GDM1 (cell line): ENCODE measurements around the gene ZNF576.
"Not testable (repeated sequence)": the region's sequence is repeated elsewhere in the genome, so short reads cannot be mapped to it uniquely, and the experiment has no call there.

Experiments
- DNase-seq: peaks from one replicate; lab custom pipeline; 2025; lab: John Stamatoyannopoulos, UW

The ZNF576 gene

DNA sequence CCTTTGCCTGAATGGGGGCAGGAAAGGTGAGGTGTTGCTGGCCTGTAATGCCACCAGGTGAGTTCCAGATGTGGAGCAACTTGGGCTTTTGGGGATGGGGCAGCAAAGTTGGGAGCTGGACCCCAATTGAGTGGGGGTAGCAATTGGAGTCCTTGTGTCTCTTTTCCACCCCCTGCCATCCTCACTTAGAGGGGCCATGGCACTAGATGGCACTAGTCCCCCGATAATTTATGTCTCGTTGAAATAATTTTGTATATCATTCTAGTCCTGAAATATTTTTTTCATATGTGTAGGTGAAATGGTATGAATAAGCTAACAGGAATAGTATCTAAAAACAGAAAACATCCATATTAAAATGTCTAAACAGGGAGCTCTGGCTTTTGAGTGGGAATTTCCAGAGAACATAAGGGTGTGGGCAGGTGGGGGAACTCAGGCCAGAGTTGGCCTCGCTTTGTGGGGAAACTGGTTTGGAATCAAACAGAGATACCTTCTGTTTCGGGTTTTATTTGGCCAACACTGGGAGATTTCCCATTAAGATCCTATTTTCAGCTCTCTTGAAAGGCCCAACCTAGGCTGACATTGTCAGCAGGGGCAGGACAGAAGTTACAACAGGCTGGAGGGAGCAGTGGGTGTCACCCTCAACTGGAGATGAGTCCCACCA is 3.4 kb downstream of the ZNF576 start:
- no peak for DNase-seq

DNA sequence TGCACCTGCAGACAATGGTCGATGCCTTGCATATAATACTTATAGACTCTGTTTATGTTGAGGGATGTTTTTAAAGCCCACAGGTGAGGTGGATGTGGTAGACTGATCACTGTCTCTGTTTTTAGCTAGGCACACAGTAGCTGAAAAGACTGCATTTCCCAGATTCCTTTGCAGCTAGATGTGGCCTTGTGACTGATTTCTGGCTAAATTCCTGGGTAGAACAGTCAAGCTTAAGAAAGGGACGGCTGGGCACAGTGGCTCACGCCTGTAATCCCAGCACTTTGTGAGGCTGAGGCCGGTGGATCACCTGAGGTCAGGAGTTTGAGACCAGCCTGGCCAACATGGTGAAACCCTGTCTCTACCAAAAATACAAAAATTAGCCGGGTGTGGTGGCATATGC is 3.9 kb downstream of the ZNF576 start:
- not testable (repeated sequence) for DNase-seq

DNA sequence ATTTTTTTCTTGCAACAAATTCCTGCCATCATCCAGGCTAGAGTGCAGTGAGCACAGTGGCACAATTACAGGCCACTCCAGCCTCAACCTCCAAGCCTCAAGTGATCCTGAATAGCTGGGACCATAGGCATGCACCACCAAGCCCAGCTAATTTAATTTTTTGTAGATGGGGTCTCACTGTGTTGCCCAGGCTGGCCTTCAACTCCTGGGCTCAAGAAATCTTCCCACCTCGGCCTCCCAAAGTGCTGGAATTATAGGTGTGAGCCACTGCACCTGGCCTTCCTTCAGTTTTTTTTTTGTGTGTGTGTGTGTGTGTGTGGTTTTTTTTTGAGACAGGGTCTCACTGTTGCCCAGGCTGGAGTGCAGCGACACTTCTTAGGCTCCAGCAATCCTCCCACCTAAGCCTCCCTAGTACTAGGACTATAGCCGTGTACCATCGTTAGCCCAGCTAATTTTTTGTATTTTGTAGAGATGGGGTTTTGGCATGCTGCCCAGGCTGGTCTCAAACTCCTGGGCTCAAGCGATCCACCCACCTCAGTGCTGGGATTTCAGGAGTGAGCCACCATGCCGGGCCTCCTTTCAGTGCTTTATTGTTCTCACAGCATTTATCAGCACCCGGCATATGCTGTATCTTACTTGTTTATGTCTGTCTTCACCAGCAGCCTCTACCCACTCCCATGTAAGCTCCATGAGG is 9.6 kb downstream of the ZNF576 start:
- no peak for DNase-seq

DNA sequence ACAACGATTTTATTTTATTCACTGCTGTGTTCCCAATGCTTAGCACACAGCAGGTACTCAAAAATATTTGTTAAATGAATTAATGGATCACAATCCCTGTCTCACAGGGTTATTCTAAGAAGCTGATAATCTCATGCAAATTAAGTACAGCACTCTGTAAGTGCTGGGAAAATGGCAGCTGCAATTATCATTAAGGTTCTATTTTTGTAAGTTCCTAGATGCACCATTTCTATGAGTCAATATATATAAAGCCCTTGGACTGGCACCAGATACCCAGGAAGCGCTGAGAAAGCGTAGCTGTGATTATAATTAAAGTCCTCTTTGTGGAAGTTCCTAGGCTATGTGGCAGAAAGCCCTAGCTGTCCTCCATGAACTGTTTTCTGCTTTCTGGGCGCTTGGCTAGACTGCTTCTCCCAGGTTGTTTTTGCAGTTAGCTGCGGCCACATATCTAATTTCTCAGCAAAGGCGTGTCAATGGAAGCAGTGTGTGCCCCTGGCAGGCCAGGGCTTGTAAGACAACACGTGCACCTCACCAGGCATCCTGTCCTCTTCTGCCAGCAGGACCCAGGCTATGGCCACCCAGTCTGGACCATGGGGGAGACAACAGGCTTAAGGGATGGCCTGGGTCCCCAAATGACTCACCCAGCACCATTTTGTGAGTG is 10.3 kb downstream of the ZNF576 start:
- no peak for DNase-seq

DNA sequence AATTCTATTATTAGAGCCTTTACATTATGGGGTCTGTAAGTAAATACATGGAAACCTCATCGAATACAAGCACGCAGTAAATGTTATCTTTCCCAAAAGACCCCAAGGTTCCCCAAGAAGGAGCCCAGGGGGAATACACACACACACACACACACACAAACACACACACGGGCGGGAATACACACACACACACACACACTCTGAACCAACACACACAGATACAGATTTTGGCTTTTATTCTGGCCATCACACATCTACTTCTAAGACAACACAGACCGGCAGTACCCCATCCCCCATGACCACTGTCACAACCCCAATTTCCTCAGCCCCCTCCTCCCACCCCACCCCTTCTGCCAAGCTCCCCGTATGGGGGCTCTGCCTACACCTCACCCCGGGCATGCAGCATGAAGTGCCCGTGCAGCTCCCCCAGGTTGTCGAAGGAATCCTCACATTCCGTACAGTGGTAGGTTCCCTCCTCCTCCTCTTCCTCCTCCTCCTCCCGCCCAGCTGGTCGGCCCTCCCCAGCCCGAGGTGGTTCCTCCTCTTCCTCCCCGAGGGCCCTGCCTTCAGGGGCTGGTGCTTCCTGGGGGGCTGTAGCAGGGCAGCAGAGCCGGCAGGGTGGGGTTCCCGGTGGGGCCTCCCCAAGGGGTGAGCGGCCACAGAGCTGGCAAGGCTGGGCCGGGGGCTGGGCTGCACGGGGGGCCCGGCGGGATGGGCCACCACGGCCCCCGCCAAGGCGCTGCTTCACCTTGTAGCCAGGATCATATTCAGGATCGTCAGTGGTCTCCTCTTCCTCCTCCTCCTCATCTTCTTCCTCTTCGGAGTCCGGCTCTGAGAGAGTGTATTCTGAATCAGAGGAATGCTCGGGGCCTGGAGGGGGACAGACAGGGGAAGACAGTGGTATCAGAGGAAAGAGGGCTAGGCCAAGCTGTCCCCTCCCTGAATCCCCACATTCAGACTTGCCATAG is 11.1 kb downstream of the ZNF576 start:
- no peak for DNase-seq

DNA sequence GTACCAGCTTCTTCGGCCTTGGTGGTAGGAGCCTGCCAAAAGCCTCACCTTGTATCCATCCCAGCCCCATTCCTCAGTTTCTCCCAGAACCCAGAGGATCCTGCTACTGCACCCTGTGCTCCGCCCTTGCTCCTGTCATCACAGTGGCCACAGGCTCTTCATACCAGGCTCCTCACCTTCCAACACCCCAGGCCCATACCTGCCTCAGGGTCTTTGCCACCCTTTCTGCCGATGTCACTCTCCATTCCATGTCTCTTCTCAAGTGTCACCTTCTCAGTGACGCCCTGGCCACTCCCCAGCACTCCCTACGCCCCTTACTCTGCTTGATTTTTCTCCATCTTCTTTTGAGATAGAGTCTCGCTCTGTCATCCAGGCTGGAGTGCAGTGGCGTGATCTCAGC is 13.5 kb downstream of the ZNF576 start:
- no peak for DNase-seq

DNA sequence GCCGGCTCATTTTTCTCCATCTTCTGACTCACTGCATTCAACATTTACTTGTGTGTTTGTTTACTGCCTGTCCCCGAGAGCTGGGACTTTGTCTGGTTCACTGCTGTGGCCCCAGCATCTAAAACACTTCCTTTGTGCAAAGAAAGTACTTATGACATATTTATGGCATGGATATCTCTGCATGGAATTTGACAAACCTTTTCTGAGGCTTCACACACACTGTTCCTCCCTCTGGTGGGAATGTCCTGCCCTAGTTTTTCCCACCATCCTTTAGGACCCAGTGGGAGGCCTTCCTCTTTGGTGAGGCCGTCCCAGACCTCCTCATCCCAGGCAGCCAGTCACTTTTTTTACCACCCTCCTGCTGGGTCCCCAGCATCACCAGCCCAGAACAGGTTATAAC is 14.1 kb downstream of the ZNF576 start:
- no peak for DNase-seq

DNA sequence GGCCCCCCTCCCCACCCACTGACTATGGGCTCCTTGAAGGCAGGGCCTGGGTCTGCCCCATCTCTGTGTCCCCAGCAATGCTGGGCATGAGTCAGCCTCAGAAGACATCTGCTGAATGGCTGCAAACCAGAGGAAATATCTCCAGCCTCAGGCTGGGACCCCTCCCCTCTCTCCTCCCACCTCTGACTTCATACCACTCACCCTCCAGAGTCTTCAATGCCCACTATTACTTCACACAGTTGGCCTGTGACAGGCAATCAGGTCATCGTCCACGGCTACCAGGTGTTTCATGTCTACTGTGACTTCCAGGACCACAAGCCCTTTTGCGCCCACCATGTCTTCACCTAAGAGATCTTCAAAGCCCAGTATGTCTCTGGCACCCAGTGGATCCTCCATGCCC is 15.4 kb downstream of the ZNF576 start, which contains the start of gene SRRM5:
Gene SRRM5 (plus strand): TSS at position 301 of the 400 bp plus-strand sequence. CDS start 34 bp downstream, at position 335.
- DNase-seq = no peak

DNA sequence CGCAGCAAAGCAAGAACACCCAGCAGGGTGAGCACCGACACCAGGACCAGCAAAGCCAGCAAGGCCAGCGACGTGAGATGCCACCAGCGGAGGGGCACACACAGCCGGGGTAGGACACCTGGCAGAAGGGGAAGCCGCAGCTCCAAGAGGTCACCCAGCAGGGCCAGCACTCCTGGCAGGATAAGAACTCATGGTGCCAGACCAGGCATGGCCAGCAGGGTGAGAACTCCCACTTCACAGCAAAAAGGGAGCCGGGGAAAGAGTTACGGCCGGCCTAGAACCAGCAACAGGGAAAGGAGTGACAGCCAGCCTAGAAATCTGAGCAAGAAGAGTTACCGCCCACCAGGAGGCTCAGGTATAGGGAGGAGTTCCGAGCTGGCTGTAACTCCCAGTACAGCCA is 16.0 kb downstream of the ZNF576 start:
- no peak for DNase-seq

DNA sequence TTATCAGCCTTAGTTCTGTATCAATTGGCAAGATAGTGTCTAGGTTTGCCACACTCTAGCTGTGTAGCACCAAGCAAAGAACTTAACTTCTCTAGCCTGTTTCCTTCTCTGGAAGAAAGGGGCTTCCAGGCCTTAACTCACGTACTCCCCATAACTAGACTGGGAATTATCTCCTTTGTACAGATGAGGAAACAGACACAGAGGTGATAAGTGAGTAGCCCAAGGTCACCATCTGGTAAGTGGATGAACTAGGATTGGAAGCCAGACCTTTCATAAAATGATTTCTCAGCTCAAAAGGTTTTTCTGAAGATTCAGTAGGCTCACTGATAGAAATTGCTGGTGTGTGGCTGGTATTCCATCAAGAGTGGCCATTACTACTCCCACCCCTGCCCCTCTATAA is 19.9 kb downstream of the ZNF576 start:
- DNase-seq = no peak

DNA sequence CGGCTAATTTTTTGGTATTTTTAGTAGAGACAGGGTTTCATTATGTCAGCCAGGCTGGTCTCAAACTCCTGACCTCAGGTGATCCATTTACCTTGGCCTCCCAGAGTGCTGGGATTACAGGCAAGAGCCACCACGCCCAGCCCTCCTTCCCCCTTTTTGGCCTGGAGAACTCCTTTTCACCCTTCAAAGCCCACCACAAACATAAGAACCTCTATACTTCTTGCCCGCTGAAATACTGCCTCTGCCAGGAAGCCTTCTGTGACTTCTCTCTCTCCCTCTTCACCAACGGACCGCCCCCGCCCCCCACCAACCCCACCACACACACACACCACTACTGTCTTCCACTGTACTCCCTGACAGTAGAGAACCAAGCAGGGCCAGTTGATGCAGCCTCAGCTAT is 20.6 kb downstream of the ZNF576 start:
- DNase-seq = no peak

DNA sequence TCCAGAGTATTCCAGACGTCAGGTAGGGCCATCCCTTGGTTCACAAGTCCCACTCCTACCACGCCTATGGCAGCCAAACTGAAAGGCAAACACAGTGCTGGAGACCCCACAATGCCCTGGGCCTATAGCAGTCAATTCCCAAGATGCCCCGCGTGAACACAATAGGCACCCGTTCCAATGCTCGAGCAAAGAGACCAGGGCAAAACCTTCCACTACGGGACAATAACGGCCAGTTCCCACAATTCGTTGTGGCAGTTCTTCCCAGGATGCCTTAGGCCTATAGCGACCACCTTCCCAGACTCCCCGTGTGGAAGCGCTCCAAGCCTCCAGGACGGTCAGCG is 22.5 kb downstream of the ZNF576 start:
- DNase-seq = peak; percentile 65

DNA sequence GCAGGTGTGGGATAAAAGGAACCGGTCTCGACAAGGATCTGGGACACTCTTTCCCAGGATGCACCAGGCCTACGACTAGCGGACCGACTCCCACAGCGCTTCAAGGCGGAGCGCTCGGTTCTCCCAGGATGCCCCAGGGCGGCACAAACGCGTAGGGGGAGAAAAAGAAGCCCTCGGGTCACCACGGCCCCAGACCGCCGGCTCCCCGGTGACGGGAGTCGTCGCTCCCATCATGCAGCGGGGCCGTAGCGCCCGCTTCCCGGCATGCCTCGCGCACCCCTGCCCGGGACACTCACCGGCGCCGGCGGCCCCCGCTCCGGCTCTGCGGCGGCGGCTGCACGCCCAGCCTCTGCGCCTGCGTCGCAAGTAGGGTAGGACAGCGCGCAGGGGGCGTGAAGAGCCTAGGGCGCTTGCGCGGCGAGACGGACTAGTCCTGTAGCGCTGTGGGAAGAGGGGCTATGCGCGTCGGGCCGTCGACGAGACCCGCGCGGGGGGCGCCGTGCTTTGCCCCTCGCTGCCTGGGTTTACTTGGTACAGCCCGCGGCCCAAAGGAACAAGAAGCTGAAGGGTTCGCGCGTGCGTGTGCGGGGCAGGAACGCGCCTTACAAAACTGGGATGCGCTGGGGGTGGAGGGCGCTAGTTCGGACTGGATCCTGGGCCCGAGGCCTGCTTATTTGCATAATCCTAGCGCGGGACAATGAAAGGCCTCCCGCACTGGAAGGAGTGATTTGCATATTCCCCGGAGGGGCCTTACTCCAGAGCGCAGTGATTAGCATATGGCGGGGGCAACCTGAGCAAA is 23.1 kb downstream of the ZNF576 start, which contains the start of gene ZNF428:
Gene ZNF428 (minus strand): TSS at position 368 of the 799 bp plus-strand sequence. CDS start 5,325 bp downstream, outside the sequence.
- DNase-seq = peak; percentile 89

DNA sequence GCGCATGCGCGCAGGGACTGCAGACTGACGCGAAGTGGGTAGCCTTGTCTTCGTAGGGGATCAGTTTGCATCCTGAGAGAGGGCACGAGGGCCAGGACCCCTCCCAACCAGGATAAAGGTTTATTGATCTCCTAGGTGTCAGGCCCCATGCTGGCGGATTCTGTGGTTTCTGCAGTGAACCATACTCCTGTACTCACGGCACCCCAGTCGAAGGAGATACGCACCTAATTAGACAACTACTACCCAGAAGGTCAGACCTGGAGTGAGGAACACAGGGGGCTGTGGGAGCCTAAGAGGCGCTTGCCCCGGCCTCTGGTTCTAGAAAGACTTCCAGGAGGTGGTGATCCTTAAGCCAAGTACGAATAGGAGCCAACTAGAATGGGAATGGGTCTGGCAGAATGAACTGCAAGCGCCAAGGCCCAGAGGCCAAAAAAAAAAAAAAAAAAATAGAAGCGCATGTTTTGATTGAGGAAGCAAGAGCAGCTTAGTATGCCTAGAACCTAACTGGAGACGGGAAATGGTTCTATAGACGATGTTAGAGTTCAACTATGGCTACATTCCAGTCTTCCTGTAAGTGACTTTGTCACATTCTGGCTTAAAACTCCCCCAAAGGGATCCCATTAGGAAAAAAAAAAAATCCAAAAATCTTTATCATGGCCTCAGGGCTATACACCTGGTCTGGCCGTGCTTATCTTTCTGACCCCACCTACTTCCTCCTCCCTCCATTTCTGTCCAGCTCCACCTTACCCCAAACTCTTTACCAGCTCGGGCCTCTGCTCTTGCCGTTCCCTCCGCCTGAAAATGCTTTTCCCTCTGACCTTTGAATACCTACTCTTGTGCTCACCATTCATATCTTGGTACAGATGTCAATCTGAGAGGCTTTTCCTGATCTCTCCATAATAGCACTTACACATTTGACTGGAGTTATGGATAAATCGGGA is 23.9 kb downstream of the ZNF576 start:
- DNase-seq = no peak

DNA sequence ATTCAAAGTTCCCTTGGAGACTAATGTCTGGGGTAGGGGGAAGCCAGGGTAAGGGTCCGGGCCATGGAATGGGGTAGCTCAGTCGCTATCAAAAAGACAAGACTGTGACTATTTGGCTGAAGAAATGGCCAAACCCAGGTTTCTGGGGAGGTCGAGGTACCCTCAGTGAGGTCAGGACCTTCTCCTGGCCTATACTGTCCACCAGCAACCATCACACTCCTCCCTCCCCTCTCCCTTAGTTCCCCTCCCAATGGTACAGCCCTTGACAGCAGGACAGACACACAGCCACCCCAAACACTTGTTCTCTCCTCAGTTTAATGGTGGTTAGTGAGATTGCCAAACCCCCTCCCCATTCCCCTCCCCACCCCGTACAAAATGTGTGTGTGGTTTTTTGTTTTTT is 25.7 kb downstream of the ZNF576 start:
- DNase-seq = no peak

DNA sequence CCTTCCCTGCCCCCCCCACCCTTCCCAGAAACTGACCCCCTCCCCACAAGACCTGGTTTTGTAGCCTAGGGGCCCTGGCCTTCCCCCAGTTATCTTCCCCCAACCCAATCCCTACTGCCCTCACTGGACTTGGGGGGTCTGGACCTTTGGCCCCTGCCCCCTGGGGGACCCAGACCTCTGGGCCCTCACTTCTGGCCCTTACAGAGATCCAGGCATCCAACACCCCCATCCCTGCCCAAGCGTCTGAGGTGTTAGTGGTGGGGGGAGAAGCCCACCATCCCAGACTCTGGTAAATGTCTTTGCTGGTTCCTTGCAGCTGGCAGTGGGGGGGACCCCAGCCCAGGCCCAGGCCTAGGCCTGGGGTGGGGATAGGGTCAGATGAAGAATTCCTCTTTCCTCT is 26.6 kb downstream of the ZNF576 start:
- no peak for DNase-seq

DNA sequence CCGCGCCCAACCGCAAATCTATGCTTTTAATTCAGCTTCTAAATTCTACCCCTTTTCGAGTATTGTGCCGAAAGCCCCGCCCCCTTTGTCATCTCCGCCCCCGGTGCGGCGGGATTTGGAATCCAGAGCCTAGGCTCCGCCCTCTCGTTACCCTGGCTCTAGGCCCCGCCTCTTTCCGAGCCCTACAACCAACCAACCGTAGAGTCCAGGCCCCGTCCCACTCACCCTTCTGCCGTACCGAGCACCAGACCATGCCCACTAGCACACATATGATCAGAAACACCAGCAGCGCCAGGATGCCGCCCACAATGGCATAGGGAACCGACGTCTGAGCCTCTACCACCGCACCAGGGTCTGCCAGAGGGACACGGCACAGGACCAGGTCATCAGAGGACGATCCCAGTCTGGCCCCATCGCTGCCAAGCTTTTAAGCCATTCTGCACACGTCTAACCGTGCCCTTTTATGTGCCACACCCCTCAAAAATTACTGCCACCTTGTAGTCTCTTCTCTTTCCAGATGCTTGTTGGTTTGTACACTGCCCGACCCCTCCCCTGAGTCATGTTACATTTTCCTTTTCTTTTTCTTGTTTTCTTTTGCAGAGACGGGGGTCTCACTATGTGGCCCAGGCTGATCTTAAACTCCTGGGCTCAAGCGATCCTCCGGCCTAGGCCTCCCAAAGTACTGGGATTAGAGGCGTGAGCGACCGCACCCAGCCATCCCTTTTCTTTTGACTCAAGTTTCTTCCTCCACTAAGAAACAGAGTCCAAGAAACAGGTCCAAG is 27.7 kb downstream of the ZNF576 start:
- no peak for DNase-seq

DNA sequence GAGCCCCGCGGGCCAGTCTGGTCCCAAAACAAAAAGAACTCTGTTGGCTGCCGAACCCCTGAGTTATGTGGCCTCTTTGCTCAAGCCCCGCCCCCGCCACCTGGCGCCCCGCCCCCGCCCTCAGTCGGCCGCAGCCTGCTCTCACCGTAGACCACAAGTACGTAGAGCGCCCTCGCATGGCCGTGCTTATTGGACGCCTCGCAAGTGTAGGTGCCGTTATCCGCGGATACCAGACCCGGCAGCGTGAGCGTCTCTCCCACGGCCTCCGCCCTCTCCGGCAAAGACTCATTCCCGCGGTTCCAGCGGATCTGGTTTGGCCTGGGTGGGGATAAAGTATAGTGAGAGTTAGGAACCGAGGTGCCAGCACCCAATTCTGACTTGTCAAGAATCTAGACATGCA is 28.5 kb downstream of the ZNF576 start:
- DNase-seq = no peak

DNA sequence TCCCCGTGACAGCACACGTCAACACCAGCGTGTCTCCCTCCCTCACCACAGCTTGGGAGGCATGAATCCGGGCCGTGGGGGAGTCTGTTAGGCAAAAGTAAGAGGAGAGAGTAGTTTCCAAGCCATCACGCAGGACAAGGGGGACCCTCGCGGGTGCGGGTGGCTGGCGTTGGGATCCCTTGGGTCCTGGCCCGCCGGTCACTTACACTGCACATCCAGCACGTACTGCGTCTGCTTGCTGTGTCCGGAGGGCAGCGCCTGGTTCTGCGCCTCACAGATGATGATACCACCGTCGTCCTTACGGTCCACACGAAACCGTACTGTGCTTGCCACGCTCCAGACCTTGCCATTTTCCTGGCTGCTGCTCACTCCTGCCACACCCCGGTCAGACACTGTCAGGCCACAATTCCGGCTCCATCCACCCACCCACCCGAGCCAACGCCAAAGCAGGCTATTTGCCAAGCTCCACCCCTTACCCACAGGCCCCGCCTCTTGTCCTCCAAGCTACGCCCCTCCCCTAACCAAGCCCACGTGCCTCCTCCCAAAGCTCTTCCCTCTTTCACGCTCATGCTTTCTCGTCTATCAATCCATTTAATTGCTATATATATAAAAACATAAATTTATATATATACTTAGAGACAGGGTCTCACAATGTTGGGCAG is 29.7 kb downstream of the ZNF576 start:
- DNase-seq = no peak
